Coronary artery (tissue), 2 donors: ENCODE data around the gene MEST.
A peak's percentile ranks its signal among the peaks of the same experiment; 100 is the strongest.
"Not testable (repeated sequence)": the region's sequence is repeated elsewhere in the genome, so short reads cannot be mapped to it uniquely, and the experiment has no call there.

ENCODE experiments used
- DNase-seq: peaks from one replicate; pipeline ENCODE4 v3.0.0-alpha.2; 2017; ENCODE audit warnings: low spot score
- H3K27ac ChIP-seq, 2 donors: fragments of 200-600 bp; sonication (generic); one replicate each; pipeline ENCODE4 v1.5.1; 2016 to 2019
- H3K4me3 ChIP-seq: fragments of 200-600 bp; sonication (generic); 2 replicates; pipeline ENCODE4 v1.5.1; 2016; ENCODE audit warnings: mild to moderate bottlenecking, moderate library complexity
- CTCF ChIP-seq: fragments of 200-600 bp; sonication (generic); IDR thresholded peaks from one replicate; pipeline ENCODE4 v1.5.1; 2019; ENCODE audit warnings: antibody characterized with exemption

The MEST gene

GRCh38 chr7:130491841-130492522 is at the start of gene MEST:
Gene MEST, plus strand, starts transcription at chr7:130492085. Its CDS starts 229 bp downstream, at chr7:130492314.
- TF ChIP-seq CTCF: no peak
- no peak for DNase-seq
- Histone ChIP-seq H3K4me3 (peak within 1 kb of the TSS; percentile 73), H3K27ac (no peak within 1 kb of the TSS)

- no peak for TF ChIP-seq CTCF
- no peak overlapping the region for H3K27ac ChIP-seq
Measured at GRCh38 chr7:130442601-130443000, 49.3 kb upstream of the MEST start.

GRCh38 chr7:130444234-130444633 is 47.7 kb upstream of the MEST start:
- Histone ChIP-seq H3K27ac (no peak overlapping the region), H3K4me3 (no peak overlapping the region)
- DNase-seq: no peak
- TF ChIP-seq CTCF: no peak

More at GRCh38 chr7:130442601-130443000, 49.3 kb upstream of the MEST start:
- no peak overlapping the region for H3K4me3 ChIP-seq
- no peak for DNase-seq

GRCh38 chr7:130444751-130445407 is 47.0 kb upstream of the MEST start:
- TF ChIP-seq CTCF: no peak
- no peak for DNase-seq
- Histone ChIP-seq H3K27ac (no peak overlapping the region), H3K4me3 (no peak overlapping the region)

GRCh38 chr7:130446259-130446658 is 45.6 kb upstream of the MEST start:
- no peak for DNase-seq
- H3K27ac ChIP-seq: no peak overlapping the region
- TF ChIP-seq CTCF: no peak

GRCh38 chr7:130451344-130451743 is 40.5 kb upstream of the MEST start:
- H3K27ac ChIP-seq, DNase-seq: not testable (repeated sequence)

More at GRCh38 chr7:130446259-130446658, 45.6 kb upstream of the MEST start:
- H3K4me3 ChIP-seq: no peak overlapping the region

GRCh38 chr7:130452951-130453350 is 38.9 kb upstream of the MEST start:
- no peak for TF ChIP-seq CTCF
- Histone ChIP-seq H3K27ac (no peak overlapping the region), H3K4me3 (no peak overlapping the region)
- no peak for DNase-seq

More at GRCh38 chr7:130451344-130451743, 40.5 kb upstream of the MEST start:
- not testable (repeated sequence) for H3K4me3 ChIP-seq
